ENCODE results near the gene SHOC2.

GRCh38 chr10:110881247-110881646, 38.2 kb upstream of the SHOC2 start:
- TF ChIP-seq, protein P1, sequence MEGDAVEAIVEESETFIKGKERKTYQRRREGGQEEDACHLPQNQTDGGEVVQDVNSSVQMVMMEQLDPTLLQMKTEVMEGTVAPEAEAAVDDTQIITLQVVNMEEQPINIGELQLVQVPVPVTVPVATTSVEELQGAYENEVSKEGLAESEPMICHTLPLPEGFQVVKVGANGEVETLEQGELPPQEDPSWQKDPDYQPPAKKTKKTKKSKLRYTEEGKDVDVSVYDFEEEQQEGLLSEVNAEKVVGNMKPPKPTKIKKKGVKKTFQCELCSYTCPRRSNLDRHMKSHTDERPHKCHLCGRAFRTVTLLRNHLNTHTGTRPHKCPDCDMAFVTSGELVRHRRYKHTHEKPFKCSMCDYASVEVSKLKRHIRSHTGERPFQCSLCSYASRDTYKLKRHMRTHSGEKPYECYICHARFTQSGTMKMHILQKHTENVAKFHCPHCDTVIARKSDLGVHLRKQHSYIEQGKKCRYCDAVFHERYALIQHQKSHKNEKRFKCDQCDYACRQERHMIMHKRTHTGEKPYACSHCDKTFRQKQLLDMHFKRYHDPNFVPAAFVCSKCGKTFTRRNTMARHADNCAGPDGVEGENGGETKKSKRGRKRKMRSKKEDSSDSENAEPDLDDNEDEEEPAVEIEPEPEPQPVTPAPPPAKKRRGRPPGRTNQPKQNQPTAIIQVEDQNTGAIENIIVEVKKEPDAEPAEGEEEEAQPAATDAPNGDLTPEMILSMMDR (IDR thresholded peaks at IDR 0.05) = no peak
- no peak for TF ChIP-seq ZFX (IDR thresholded peaks at IDR 0.05; ENCODE audit: borderline replicate concordance)

Measured in 22Rv1 (cell line).